K562 (cell line): Measurements from ENCODE around the gene CREB5.

ENCODE experiments used
- ESRRA ChIP-seq: fragments of 450-650 bp; IDR thresholded peaks from 2 replicates; pipeline ENCODE4 v1.6.1; 2014; ENCODE audit warnings: low read depth, mild to moderate bottlenecking, moderate library complexity, borderline replicate concordance
- IRF2 ChIP-seq: sonication (generic); formaldehyde crosslinking; IDR thresholded peaks from 2 replicates; pipeline ENCODE4 v1.8.1; 2022; ENCODE audit warnings: mild to moderate bottlenecking, missing genetic modification reagents
- NR2C2 ChIP-seq, 2 experiments: fragments of 200-800 bp in 1 of 2; sonication (Bioruptor generic) in 1 of 2; sonication (generic) in 1 of 2; formaldehyde crosslinking in 1 of 2; IDR thresholded peaks; 2 replicates each; pipeline versions ENCODE4 v1.6.1 to v1.8.0; 2016 to 2022; ENCODE audit warnings: mild to moderate bottlenecking in 1 of 2, missing compliant biosample characterization in 1 of 2, missing genetic modification characterization in 1 of 2, missing genetic modification reagents in 1 of 2
- SMC3 ChIP-seq: conservative IDR thresholded peaks from 2 replicates; pipeline ENCODE4 v1.6.1; 2011; ENCODE audit warnings: low read depth, low read length, improper control_type of control experiment; ENCODE audit not compliant: insufficient read depth
- TF ChIP-seq, protein P1 (sequence below): fragments of 250-450 bp; sonication (Bioruptor Pico); IDR thresholded peaks from 2 replicates; pipeline ENCODE4 v1.4.0; 2020; ENCODE audit warnings: mild to moderate bottlenecking, moderate library complexity
- TF ChIP-seq, protein P2 (sequence below): sonication (generic); formaldehyde crosslinking; IDR thresholded peaks from 2 replicates; pipeline ENCODE4 v1.8.1; 2022; ENCODE audit warnings: missing genetic modification reagents

DNA sequence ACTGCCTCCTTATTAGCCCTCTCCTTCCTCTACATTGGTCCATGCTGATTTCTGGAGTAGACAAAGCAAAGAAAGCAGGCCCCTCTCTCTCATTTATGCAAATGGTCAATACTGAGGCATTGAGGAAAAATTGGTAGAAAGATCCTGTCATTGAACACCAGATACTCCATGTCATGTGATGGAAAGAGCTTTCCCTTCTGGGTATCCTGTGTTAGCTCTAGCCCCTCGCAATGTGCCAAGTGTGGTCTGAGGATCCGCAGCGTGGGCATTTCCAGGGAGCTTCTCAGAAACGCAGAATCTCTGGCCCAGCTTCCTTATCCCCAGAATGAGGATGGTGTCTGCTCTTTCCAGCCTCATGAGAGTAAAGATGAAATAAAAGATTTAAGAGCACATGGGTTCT, 159.1 kb downstream of the CREB5 start:
- TF ChIP-seq, protein P1, sequence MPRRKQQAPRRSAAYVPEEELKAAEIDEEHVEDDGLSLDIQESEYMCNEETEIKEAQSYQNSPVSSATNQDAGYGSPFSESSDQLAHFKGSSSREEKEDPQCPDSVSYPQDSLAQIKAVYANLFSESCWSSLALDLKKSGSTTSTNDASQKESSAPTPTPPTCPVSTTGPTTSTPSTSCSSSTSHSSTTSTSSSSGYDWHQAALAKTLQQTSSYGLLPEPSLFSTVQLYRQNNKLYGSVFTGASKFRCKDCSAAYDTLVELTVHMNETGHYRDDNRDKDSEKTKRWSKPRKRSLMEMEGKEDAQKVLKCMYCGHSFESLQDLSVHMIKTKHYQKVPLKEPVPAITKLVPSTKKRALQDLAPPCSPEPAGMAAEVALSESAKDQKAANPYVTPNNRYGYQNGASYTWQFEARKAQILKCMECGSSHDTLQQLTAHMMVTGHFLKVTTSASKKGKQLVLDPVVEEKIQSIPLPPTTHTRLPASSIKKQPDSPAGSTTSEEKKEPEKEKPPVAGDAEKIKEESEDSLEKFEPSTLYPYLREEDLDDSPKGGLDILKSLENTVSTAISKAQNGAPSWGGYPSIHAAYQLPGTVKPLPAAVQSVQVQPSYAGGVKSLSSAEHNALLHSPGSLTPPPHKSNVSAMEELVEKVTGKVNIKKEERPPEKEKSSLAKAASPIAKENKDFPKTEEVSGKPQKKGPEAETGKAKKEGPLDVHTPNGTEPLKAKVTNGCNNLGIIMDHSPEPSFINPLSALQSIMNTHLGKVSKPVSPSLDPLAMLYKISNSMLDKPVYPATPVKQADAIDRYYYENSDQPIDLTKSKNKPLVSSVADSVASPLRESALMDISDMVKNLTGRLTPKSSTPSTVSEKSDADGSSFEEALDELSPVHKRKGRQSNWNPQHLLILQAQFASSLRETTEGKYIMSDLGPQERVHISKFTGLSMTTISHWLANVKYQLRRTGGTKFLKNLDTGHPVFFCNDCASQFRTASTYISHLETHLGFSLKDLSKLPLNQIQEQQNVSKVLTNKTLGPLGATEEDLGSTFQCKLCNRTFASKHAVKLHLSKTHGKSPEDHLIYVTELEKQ (CRISPR knock-in tag), result no peak
- TF ChIP-seq NR2C2 (CRISPR knock-in tag; IDR thresholded peaks at IDR 0.05) (no peak), NR2C2 (tag; IDR thresholded peaks at IDR 0.05) (no peak), IRF2 (CRISPR knock-in tag) (no peak), SMC3 (no peak), ESRRA (no peak)
- TF ChIP-seq, protein P2, sequence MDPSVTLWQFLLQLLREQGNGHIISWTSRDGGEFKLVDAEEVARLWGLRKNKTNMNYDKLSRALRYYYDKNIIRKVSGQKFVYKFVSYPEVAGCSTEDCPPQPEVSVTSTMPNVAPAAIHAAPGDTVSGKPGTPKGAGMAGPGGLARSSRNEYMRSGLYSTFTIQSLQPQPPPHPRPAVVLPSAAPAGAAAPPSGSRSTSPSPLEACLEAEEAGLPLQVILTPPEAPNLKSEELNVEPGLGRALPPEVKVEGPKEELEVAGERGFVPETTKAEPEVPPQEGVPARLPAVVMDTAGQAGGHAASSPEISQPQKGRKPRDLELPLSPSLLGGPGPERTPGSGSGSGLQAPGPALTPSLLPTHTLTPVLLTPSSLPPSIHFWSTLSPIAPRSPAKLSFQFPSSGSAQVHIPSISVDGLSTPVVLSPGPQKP (CRISPR knock-in tag), result no peak
